Measurements from ENCODE around the gene CSNK2A3.

The CSNK2A3 gene

DNA sequence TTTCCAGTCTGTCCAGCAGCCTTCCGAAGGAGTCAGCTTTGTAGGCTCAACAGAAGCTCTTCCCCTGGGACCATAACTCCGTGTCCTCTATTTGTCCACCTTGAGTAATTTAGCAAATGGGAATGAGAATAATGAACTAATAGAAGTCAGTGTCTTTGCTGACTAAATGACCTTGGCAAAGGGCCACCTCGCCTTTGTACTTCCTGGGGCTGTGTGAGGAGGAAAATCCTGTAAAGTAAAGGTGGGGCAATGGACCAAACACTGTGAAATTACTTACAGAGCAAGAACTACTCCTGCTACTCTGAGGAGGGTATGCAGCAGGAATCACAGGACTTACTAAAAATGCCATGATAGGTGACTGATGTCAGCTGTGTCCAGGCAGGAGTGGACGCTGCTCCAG is 36.2 kb upstream of the CSNK2A3 start:
- H2AFZ ChIP-seq (ENCODE audit: low read depth, low read length), result no peak overlapping the region
- no peaks in the 10 kb centered on the region for H3K79me1 ChIP-seq (replicated peaks; ENCODE audit: low read length, poor library complexity, severe bottlenecking)
- H3K9me3 ChIP-seq (ENCODE audit: control insufficient read depth, low read length), result no peaks in the 10 kb centered on the region
- peaks cover 0 to 6% of the 10 kb centered on the region in 2 experiments for H3K27me3 ChIP-seq (ENCODE audit: control insufficient read depth in 1 of 2, insufficient read depth in 1 of 2, low read length in 2 of 2)
- no peak overlapping the region for H3K4me3 ChIP-seq (ENCODE audit: insufficient read depth in 1 of 2, low read depth in 1 of 2, low read length in 2 of 2)
- H3K18ac ChIP-seq (ENCODE audit: low read depth in 1 of 2, low read length in 2 of 2), result no peak overlapping the region
- H3K4me1 ChIP-seq (ENCODE audit: control insufficient read depth, insufficient read depth, low read depth, low read length), result peaks cover 8% of the 10 kb centered on the region
- no peak overlapping the region for H3K14ac ChIP-seq (ENCODE audit: low read length in 2 of 2)
- no peak overlapping the region for H4K8ac ChIP-seq (ENCODE audit: low read length)
- H2AK5ac ChIP-seq (ENCODE audit: low read length, severe bottlenecking), result no peak overlapping the region
- no peak overlapping the region for H3K27ac ChIP-seq (ENCODE audit: low read length, poor library complexity, severe bottlenecking)
- no peak overlapping the region for H2BK15ac ChIP-seq (ENCODE audit: low read depth, poor library complexity, severe bottlenecking)
- H3K23ac ChIP-seq (ENCODE audit: low read length in 2 of 2), result no peak overlapping the region
- H3K4ac ChIP-seq (ENCODE audit: low read depth in 1 of 2, low read length in 2 of 2), result no peak overlapping the region
- no peak overlapping the region for H4K91ac ChIP-seq (ENCODE audit: low read length)
- DNase-seq, result no peak
- H3K9ac ChIP-seq (ENCODE audit: low read length), result no peak overlapping the region
- H2BK12ac ChIP-seq (ENCODE audit: low read length in 2 of 2), result no peak overlapping the region
- H3K4me2 ChIP-seq (ENCODE audit: low read length, poor library complexity, severe bottlenecking), result no peak overlapping the region
- no peaks in the 10 kb centered on the region for H3K36me3 ChIP-seq (ENCODE audit: control insufficient read depth in 1 of 2, insufficient read depth in 2 of 2, low read depth in 1 of 2, low read length in 2 of 2)
- WGBS, result 91% methylated on average over 3 of the region's 4 CpGs
- no peak overlapping the region for H2BK120ac ChIP-seq (ENCODE audit: low read depth, low read length)
- no peak overlapping the region for H2BK5ac ChIP-seq (ENCODE audit: low read depth, low read length, poor library complexity, severe bottlenecking)

DNA sequence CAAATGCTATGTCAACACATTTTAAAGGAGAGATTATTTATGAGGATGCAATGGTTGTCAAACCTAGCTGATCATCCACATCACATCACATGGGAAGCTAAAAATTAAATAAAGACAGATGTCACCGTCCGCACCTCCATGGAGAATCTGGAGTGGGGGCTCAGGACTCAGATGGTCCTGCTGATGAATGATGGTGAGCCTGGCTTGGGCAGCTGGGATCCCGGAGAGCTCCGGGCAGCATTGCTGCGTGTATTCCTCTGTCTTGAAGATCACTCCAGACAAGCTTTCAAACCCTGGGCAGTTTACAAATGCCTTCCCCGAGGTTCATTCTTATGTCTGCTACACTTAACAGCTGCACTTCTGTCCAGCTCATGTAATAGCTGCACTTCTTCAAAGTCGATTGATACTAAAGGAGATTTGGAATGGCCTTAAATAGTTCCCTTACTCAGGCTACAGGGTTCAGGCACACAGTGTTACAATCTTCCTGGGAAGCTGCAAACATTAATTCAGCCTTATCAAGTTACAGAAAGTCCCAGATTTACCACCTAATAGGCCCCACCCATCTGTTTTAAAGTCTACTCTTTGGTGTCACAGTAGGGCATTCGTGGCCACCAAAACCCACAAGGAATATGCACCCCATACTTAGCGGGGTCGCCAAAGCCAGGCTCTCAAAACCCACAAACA is 34.7 kb upstream of the CSNK2A3 start:
- Histone ChIP-seq H3K9me3 (ENCODE audit: control insufficient read depth, low read length) (no peaks in the 10 kb centered on the region), H3K79me1 (replicated peaks; ENCODE audit: low read length, poor library complexity, severe bottlenecking) (no peaks in the 10 kb centered on the region), H3K4me3 (ENCODE audit: insufficient read depth in 1 of 2, low read depth in 1 of 2, low read length in 2 of 2) (no peak overlapping the region), H2AK5ac (ENCODE audit: low read length, severe bottlenecking) (no peak overlapping the region), H3K27ac (ENCODE audit: low read length, poor library complexity, severe bottlenecking) (no peak overlapping the region), H4K8ac (ENCODE audit: low read length) (no peak overlapping the region), H3K27me3 (ENCODE audit: control insufficient read depth in 1 of 2, insufficient read depth in 1 of 2, low read length in 2 of 2) (peaks cover 0 to 6% of the 10 kb centered on the region in 2 experiments), H2BK120ac (ENCODE audit: low read depth, low read length) (no peak overlapping the region), H3K18ac (ENCODE audit: low read depth in 1 of 2, low read length in 2 of 2) (no peak overlapping the region), H2BK12ac (ENCODE audit: low read length in 2 of 2) (no peak overlapping the region), H3K4me2 (ENCODE audit: low read length, poor library complexity, severe bottlenecking) (no peak overlapping the region), H3K14ac (ENCODE audit: low read length in 2 of 2) (no peak overlapping the region), H3K23ac (ENCODE audit: low read length in 2 of 2) (no peak overlapping the region), H3K9ac (ENCODE audit: low read length) (no peak overlapping the region), H2AFZ (ENCODE audit: low read depth, low read length) (no peak overlapping the region), H4K91ac (ENCODE audit: low read length) (no peak overlapping the region), H2BK5ac (ENCODE audit: low read depth, low read length, poor library complexity, severe bottlenecking) (no peak overlapping the region), H3K4ac (ENCODE audit: low read depth in 1 of 2, low read length in 2 of 2) (no peak overlapping the region), H2BK15ac (ENCODE audit: low read depth, poor library complexity, severe bottlenecking) (no peak overlapping the region), H3K4me1 (ENCODE audit: control insufficient read depth, insufficient read depth, low read depth, low read length) (peaks cover 11% of the 10 kb centered on the region), H3K36me3 (ENCODE audit: control insufficient read depth in 1 of 2, insufficient read depth in 2 of 2, low read depth in 1 of 2, low read length in 2 of 2) (no peaks in the 10 kb centered on the region)
- 68% methylated on average over 10 of the region's 10 CpGs for WGBS
- no peak for DNase-seq

DNA sequence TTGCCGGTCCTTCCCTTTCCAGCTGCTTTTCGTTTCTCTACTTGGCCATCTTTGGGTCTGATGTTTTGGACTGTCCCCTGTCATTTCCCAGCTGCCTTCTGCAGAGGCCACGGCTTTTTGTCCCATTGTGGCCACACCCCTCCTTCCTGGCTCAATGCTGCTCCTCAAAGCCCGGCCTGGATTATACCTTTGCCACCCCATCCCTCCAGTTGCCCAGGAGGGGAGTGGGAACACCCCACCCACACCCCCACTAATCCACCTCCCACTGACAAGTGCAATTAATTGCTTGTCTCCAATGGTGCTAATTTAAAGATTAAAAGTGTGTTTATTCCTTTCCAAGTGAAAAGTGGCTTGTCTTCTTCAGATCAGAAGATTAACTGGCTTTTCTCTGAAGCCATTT is 34.2 kb upstream of the CSNK2A3 start:
- H3K14ac ChIP-seq (ENCODE audit: low read length in 2 of 2), result peak overlapping the region in 1 of 2 experiments; percentile 26
- 71% methylated on average over 4 of the region's 4 CpGs for WGBS

DNA sequence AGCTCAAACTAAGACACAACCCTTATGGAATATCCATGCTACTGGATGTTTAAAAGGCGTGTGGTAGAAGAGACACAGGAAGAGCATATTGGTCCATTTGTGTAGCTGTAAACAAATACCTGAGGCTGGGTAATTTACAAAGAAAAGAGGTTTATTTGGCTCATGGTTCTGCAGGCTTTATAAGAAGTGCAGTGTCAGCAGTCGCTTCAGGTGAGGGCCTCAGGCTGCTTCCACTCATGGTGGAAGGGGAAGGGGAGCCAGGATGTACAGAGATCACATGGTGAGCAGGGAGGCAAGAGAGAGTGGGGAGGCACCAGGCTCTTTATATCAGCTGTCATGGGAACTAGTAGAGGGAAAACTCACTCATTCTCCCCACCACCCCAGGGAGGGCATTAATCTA is 31.8 kb upstream of the CSNK2A3 start:
- H3K4me2 ChIP-seq (ENCODE audit: low read length, poor library complexity, severe bottlenecking), result no peak overlapping the region
- H3K4me1 ChIP-seq (ENCODE audit: control insufficient read depth, insufficient read depth, low read depth, low read length), result peaks cover 3% of the 10 kb centered on the region
- no peaks in the 10 kb centered on the region for H3K9me3 ChIP-seq (ENCODE audit: control insufficient read depth, low read length)
- no peak overlapping the region for H2BK12ac ChIP-seq (ENCODE audit: low read length in 2 of 2)
- WGBS, result 94% methylated on average over 2 of the region's 2 CpGs
- no peak overlapping the region for H3K4me3 ChIP-seq (ENCODE audit: insufficient read depth in 1 of 2, low read depth in 1 of 2, low read length in 2 of 2)
- no peak overlapping the region for H3K9ac ChIP-seq (ENCODE audit: low read length)
- no peak overlapping the region for H3K4ac ChIP-seq (ENCODE audit: low read depth in 1 of 2, low read length in 2 of 2)
- H2BK5ac ChIP-seq (ENCODE audit: low read depth, low read length, poor library complexity, severe bottlenecking), result no peak overlapping the region
- H3K23ac ChIP-seq (ENCODE audit: low read length in 2 of 2), result no peak overlapping the region
- H3K14ac ChIP-seq (ENCODE audit: low read length in 2 of 2), result no peak overlapping the region
- H2BK120ac ChIP-seq (ENCODE audit: low read depth, low read length), result no peak overlapping the region
- H2AK5ac ChIP-seq (ENCODE audit: low read length, severe bottlenecking), result no peak overlapping the region
- H3K27me3 ChIP-seq (ENCODE audit: control insufficient read depth in 1 of 2, insufficient read depth in 1 of 2, low read length in 2 of 2), result peaks cover 4 to 13% of the 10 kb centered on the region in 2 experiments
- no peak overlapping the region for H2BK15ac ChIP-seq (ENCODE audit: low read depth, poor library complexity, severe bottlenecking)
- H3K27ac ChIP-seq (ENCODE audit: low read length, poor library complexity, severe bottlenecking), result no peak overlapping the region
- DNase-seq, result no peak
- H4K91ac ChIP-seq (ENCODE audit: low read length), result no peak overlapping the region
- H3K18ac ChIP-seq (ENCODE audit: low read depth in 1 of 2, low read length in 2 of 2), result no peak overlapping the region
- H2AFZ ChIP-seq (ENCODE audit: low read depth, low read length), result no peak overlapping the region
- no peak overlapping the region for H4K8ac ChIP-seq (ENCODE audit: low read length)
- no peaks in the 10 kb centered on the region for H3K79me1 ChIP-seq (replicated peaks; ENCODE audit: low read length, poor library complexity, severe bottlenecking)
- H3K36me3 ChIP-seq (ENCODE audit: control insufficient read depth in 1 of 2, insufficient read depth in 2 of 2, low read depth in 1 of 2, low read length in 2 of 2), result no peaks in the 10 kb centered on the region

More for the DNA sequence above, 34.2 kb upstream of the CSNK2A3 start:
- H4K8ac ChIP-seq (ENCODE audit: low read length), result no peak overlapping the region
- no peak overlapping the region for H2BK15ac ChIP-seq (ENCODE audit: low read depth, poor library complexity, severe bottlenecking)
- H3K4me3 ChIP-seq (ENCODE audit: insufficient read depth in 1 of 2, low read depth in 1 of 2, low read length in 2 of 2), result no peak overlapping the region
- no peaks in the 10 kb centered on the region for H3K9me3 ChIP-seq (ENCODE audit: control insufficient read depth, low read length)
- peaks cover 0 to 6% of the 10 kb centered on the region in 2 experiments for H3K27me3 ChIP-seq (ENCODE audit: control insufficient read depth in 1 of 2, insufficient read depth in 1 of 2, low read length in 2 of 2)
- no peak overlapping the region for H3K27ac ChIP-seq (ENCODE audit: low read length, poor library complexity, severe bottlenecking)
- no peak overlapping the region for H3K18ac ChIP-seq (ENCODE audit: low read depth in 1 of 2, low read length in 2 of 2)
- no peak for DNase-seq
- H3K36me3 ChIP-seq (ENCODE audit: control insufficient read depth in 1 of 2, insufficient read depth in 2 of 2, low read depth in 1 of 2, low read length in 2 of 2), result no peaks in the 10 kb centered on the region
- no peak overlapping the region for H3K23ac ChIP-seq (ENCODE audit: low read length in 2 of 2)
- H3K4ac ChIP-seq (ENCODE audit: low read depth in 1 of 2, low read length in 2 of 2), result no peak overlapping the region
- H2BK12ac ChIP-seq (ENCODE audit: low read length in 2 of 2), result no peak overlapping the region
- no peak overlapping the region for H2AK5ac ChIP-seq (ENCODE audit: low read length, severe bottlenecking)
- no peak overlapping the region for H2BK120ac ChIP-seq (ENCODE audit: low read depth, low read length)
- H2AFZ ChIP-seq (ENCODE audit: low read depth, low read length), result no peak overlapping the region
- peaks cover 10% of the 10 kb centered on the region for H3K4me1 ChIP-seq (ENCODE audit: control insufficient read depth, insufficient read depth, low read depth, low read length)
- H3K4me2 ChIP-seq (ENCODE audit: low read length, poor library complexity, severe bottlenecking), result no peak overlapping the region
- no peak overlapping the region for H2BK5ac ChIP-seq (ENCODE audit: low read depth, low read length, poor library complexity, severe bottlenecking)
- H3K79me1 ChIP-seq (replicated peaks; ENCODE audit: low read length, poor library complexity, severe bottlenecking), result no peaks in the 10 kb centered on the region
- H4K91ac ChIP-seq (ENCODE audit: low read length), result no peak overlapping the region
- no peak overlapping the region for H3K9ac ChIP-seq (ENCODE audit: low read length)
